Brain microvascular endothelial cell (primary cell): Measurements from ENCODE around the gene CEACAM1.

Experiments used
- DNase-seq: peaks from one replicate; pipeline ENCODE4 v3.0.0-alpha.2; 2020
- H3K27ac ChIP-seq: fragments of 250-450 bp; sonication (Bioruptor Pico); 2 replicates; pipeline ENCODE4 v1.5.1; 2020; ENCODE audit warnings: mild to moderate bottlenecking, moderate library complexity
- H3K27me3 ChIP-seq: fragments of 250-450 bp; sonication (Bioruptor Pico); replicated peaks from 2 replicates; pipeline ENCODE4 v1.5.1; 2020; ENCODE audit warnings: mild to moderate bottlenecking
- H3K36me3 ChIP-seq: fragments of 250-450 bp; sonication (Bioruptor Pico); replicated peaks from 2 replicates; pipeline ENCODE4 v1.5.1; 2020; ENCODE audit warnings: mild to moderate bottlenecking
- H3K4me3 ChIP-seq: 2 replicates; pipeline ENCODE4 v1.5.1; 2011; ENCODE audit warnings: low read depth, mild to moderate bottlenecking, control low read depth, low read length, moderate library complexity
- in situ Hi-C: cut with HindIII; loops from 2 replicates; pipeline ENCODE4 v1.10.0; 2017; ENCODE audit warnings: low sequenced_read_pairs, low pct_ligation_motif_present
- TF ChIP-seq, protein P1 (sequence below): IDR thresholded peaks from 2 replicates; pipeline ENCODE4 v1.5.1; 2011; ENCODE audit warnings: low read depth, mild to moderate bottlenecking, moderate library complexity, low read length, control low read depth, inconsistent platforms; ENCODE audit errors: missing control alignments

The CEACAM1 gene

GRCh38 chr19:42472402-42473147 is 55.7 kb downstream of the CEACAM1 start:
- no peaks in the 10 kb centered on the region for H3K27me3 ChIP-seq
- in situ Hi-C loops, result no loop called here

GRCh38 chr19:42471554-42472249 is 56.6 kb downstream of the CEACAM1 start:
- Histone ChIP-seq H3K36me3 (no peaks in the 10 kb centered on the region), H3K4me3 (no peak overlapping the region), H3K27ac (no peak overlapping the region), H3K27me3 (no peaks in the 10 kb centered on the region)
- peak; percentile 9 for DNase-seq
- TF ChIP-seq, protein P1, sequence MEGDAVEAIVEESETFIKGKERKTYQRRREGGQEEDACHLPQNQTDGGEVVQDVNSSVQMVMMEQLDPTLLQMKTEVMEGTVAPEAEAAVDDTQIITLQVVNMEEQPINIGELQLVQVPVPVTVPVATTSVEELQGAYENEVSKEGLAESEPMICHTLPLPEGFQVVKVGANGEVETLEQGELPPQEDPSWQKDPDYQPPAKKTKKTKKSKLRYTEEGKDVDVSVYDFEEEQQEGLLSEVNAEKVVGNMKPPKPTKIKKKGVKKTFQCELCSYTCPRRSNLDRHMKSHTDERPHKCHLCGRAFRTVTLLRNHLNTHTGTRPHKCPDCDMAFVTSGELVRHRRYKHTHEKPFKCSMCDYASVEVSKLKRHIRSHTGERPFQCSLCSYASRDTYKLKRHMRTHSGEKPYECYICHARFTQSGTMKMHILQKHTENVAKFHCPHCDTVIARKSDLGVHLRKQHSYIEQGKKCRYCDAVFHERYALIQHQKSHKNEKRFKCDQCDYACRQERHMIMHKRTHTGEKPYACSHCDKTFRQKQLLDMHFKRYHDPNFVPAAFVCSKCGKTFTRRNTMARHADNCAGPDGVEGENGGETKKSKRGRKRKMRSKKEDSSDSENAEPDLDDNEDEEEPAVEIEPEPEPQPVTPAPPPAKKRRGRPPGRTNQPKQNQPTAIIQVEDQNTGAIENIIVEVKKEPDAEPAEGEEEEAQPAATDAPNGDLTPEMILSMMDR, result no peak
- in situ Hi-C loops, result no loop called here

More at GRCh38 chr19:42472402-42473147, 55.7 kb downstream of the CEACAM1 start:
- Histone ChIP-seq H3K36me3 (no peaks in the 10 kb centered on the region), H3K4me3 (no peak overlapping the region), H3K27ac (no peak overlapping the region)
- DNase-seq, result no peak
- TF ChIP-seq, protein P1, result no peak

GRCh38 chr19:42469311-42470235 is 58.7 kb downstream of the CEACAM1 start:
- in situ Hi-C loops, result no loop called here
- no peak overlapping the region for H3K27ac ChIP-seq
- DNase-seq, result no peak
- H3K4me3 ChIP-seq, result no peak overlapping the region
- no peaks in the 10 kb centered on the region for H3K27me3 ChIP-seq
- H3K36me3 ChIP-seq, result no peaks in the 10 kb centered on the region
- TF ChIP-seq, protein P1, result no peak

DNA sequence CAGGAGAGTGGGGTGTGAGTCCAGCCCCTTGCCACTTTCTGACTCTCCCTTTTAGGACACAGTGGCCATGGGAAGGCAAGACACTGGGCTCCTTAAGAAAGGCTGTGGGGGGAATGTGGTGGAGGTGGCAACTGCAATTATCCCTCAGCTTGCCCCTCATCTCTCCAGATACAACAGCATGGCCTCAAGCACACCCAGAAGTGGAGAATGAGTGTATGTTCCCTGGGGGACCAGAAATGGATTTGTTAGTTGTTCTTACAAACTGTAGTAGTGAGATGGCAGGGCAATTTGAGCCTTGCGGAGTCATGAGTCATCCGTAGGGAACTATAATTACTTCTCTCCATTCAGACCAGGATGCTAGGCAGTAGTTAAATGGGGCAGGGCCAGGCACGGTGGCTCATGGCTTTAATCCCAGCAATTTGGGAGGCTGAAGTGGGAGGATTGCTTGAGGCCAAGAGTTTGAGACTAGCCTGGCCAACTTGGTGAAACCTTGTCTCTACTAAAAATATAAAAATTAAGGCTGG is 59.9 kb downstream of the CEACAM1 start:
- in situ Hi-C loops, result no loop called here
- peak; percentile 69 for DNase-seq
- Histone ChIP-seq H3K36me3 (no peaks in the 10 kb centered on the region), H3K27ac (no peak overlapping the region), H3K4me3 (no peak overlapping the region), H3K27me3 (no peaks in the 10 kb centered on the region)
- TF ChIP-seq, protein P1, result no peak

DNA sequence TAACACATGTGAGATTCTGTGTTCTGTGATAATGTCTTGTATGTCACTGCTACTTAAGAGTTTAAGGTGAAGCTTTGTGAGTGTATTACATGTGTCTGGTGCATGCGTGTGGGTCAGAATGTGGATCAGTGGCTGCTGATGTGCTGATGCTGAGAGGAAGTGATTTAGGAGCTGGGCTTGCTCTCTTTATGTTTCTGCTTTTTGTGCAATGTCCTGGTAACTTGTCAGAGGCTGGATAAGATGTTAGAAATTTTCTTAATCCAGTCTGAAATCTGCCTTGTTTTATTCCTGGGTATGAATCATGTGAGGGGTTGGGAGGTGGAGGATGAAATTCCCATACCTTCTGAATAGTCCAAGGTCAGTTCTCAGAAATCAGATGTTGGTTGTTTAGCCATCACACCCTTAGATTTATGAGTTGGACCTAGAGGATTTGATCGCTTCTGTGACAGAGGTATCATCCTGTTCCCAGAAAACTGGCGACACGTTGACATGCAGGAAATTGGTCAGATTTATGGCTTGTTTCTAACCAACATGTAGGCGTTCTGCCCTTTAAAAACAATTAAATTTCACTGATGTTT is 61.0 kb downstream of the CEACAM1 start:
- TF ChIP-seq, protein P1, result no peak
- H3K27ac ChIP-seq, result no peak overlapping the region
- no peak overlapping the region for H3K4me3 ChIP-seq
- DNase-seq, result no peak
- H3K27me3 ChIP-seq, result no peaks in the 10 kb centered on the region
- no peaks in the 10 kb centered on the region for H3K36me3 ChIP-seq
- in situ Hi-C loops, result no loop called here
